Measurements from ENCODE around the gene TLR9.

Gene TLR9

GRCh38 chr3:52230461-52230860 is 5.0 kb upstream of the TLR9 start:
- TF ChIP-seq CTCF (IDR thresholded peaks at IDR 0.05; ENCODE audit: low read depth, low read length) = no peak
- DNase-seq (ENCODE audit: extremely low read depth, low read depth) = no peak

- TF ChIP-seq CTCF (IDR thresholded peaks at IDR 0.05; ENCODE audit: low read depth, low read length) = no peak
These were observed 4.2 kb upstream of the TLR9 start for GRCh38 chr3:52229656-52230055.

GRCh38 chr3:52228751-52229291 is 3.4 kb upstream of the TLR9 start:
- no peak for TF ChIP-seq CTCF (IDR thresholded peaks at IDR 0.05; ENCODE audit: low read depth, low read length)
- DNase-seq (ENCODE audit: extremely low read depth, low read depth) = no peak

More at GRCh38 chr3:52229656-52230055, 4.2 kb upstream of the TLR9 start:
- no peak for DNase-seq (ENCODE audit: extremely low read depth, low read depth)

- TF ChIP-seq CTCF (IDR thresholded peaks at IDR 0.05; ENCODE audit: low read depth, low read length) = no peak
- DNase-seq (ENCODE audit: extremely low read depth, low read depth) = no peak
These were observed 2.8 kb upstream of the TLR9 start for GRCh38 chr3:52228266-52228665.

GRCh38 chr3:52227766-52228165 is 2.3 kb upstream of the TLR9 start:
- no peak for DNase-seq (ENCODE audit: extremely low read depth, low read depth)
- TF ChIP-seq CTCF (IDR thresholded peaks at IDR 0.05; ENCODE audit: low read depth, low read length) = no peak

- TF ChIP-seq CTCF (IDR thresholded peaks at IDR 0.05; ENCODE audit: low read depth, low read length) = no peak; the same call in 1 of the 2 replicates
- no peak for DNase-seq (ENCODE audit: extremely low read depth, low read depth)
These were observed 1.7 kb upstream of the TLR9 start for GRCh38 chr3:52227117-52227516.

- no peak for DNase-seq (ENCODE audit: extremely low read depth, low read depth)
- TF ChIP-seq CTCF (IDR thresholded peaks at IDR 0.05; ENCODE audit: low read depth, low read length) = no peak
These were observed 878 bp upstream of the TLR9 start for GRCh38 chr3:52226229-52226817.
